Effector memory CD4-positive, alpha-beta T cell (primary cell): ENCODE measurements around the gene TIAM2.
A peak's percentile ranks its signal among the peaks of the same experiment; 100 is the strongest.

Experiments
- DNase-seq, 3 donors: peaks; one replicate each; pipeline ENCODE4 v3.0.0-alpha.2; 2020
- H3K27ac ChIP-seq: 2 replicates; pipeline ENCODE4 v1.7.0; 2013; ENCODE audit warnings: mild to moderate bottlenecking, low read length, moderate library complexity; ENCODE audit not compliant: insufficient read depth, poor library complexity, severe bottlenecking
- H3K27me3 ChIP-seq: replicated peaks from 2 replicates; pipeline ENCODE4 v1.7.0; 2013; ENCODE audit warnings: mild to moderate bottlenecking, low read length; ENCODE audit not compliant: insufficient read depth, control insufficient read depth, poor library complexity, severe bottlenecking
- H3K36me3 ChIP-seq: 2 replicates; pipeline ENCODE4 v1.7.0; 2013; ENCODE audit warnings: mild to moderate bottlenecking, low read length, moderate library complexity; ENCODE audit not compliant: control insufficient read depth, insufficient read depth
- H3K4me1 ChIP-seq: 2 replicates; pipeline ENCODE4 v1.7.0; 2013; ENCODE audit warnings: low read length, mild to moderate bottlenecking; ENCODE audit not compliant: control insufficient read depth, insufficient read depth, poor library complexity, severe bottlenecking
- H3K4me3 ChIP-seq: 2 replicates; pipeline ENCODE4 v1.7.0; 2013; ENCODE audit warnings: low read length, low read depth, mild to moderate bottlenecking; ENCODE audit not compliant: insufficient read depth, poor library complexity, severe bottlenecking
- H3K9me3 ChIP-seq: 2 replicates; pipeline ENCODE4 v1.7.0; 2013; ENCODE audit warnings: mild to moderate bottlenecking, low read length, moderate library complexity; ENCODE audit not compliant: control insufficient read depth

Gene TIAM2

GRCh38 chr6:155155787-155156447 is 160.8 kb downstream of the TIAM2 start:
- no peak overlapping the region for H3K27ac ChIP-seq
- DNase-seq: no peak
- no peaks in the 10 kb centered on the region for H3K9me3 ChIP-seq
- no peaks in the 10 kb centered on the region for H3K27me3 ChIP-seq
- H3K4me3 ChIP-seq: no peak overlapping the region
- peaks cover 8% of the 10 kb centered on the region for H3K4me1 ChIP-seq
- no peaks in the 10 kb centered on the region for H3K36me3 ChIP-seq

GRCh38 chr6:155157101-155157500 is 162.0 kb downstream of the TIAM2 start:
- Histone ChIP-seq H3K36me3 (no peaks in the 10 kb centered on the region), H3K4me1 (peaks cover 8% of the 10 kb centered on the region), H3K27me3 (no peaks in the 10 kb centered on the region), H3K9me3 (no peaks in the 10 kb centered on the region), H3K27ac (no peak overlapping the region), H3K4me3 (no peak overlapping the region)
- DNase-seq: no peak

GRCh38 chr6:155158030-155158843 is 163.1 kb downstream of the TIAM2 start:
- H3K4me3 ChIP-seq: no peak overlapping the region
- H3K27me3 ChIP-seq: no peaks in the 10 kb centered on the region
- DNase-seq: no peak
- H3K27ac ChIP-seq: no peak overlapping the region
- H3K9me3 ChIP-seq: no peaks in the 10 kb centered on the region
- no peaks in the 10 kb centered on the region for H3K36me3 ChIP-seq
- peaks cover 8% of the 10 kb centered on the region for H3K4me1 ChIP-seq

GRCh38 chr6:155162682-155163081 is 167.6 kb downstream of the TIAM2 start:
- no peak overlapping the region for H3K27ac ChIP-seq
- no peaks in the 10 kb centered on the region for H3K4me1 ChIP-seq
- H3K4me3 ChIP-seq: no peak overlapping the region
- H3K9me3 ChIP-seq: no peaks in the 10 kb centered on the region
- no peaks in the 10 kb centered on the region for H3K36me3 ChIP-seq
- DNase-seq: no peak
- H3K27me3 ChIP-seq: no peaks in the 10 kb centered on the region

- H3K36me3 ChIP-seq: no peaks in the 10 kb centered on the region
- no peaks in the 10 kb centered on the region for H3K9me3 ChIP-seq
- DNase-seq: no peak
- no peak overlapping the region for H3K27ac ChIP-seq
- H3K4me3 ChIP-seq: no peak overlapping the region
- H3K4me1 ChIP-seq: no peaks in the 10 kb centered on the region
- H3K27me3 ChIP-seq: no peaks in the 10 kb centered on the region
These were observed 168.5 kb downstream of the TIAM2 start for GRCh38 chr6:155163601-155164000.

- Histone ChIP-seq H3K27ac (no peak overlapping the region), H3K4me1 (no peaks in the 10 kb centered on the region), H3K4me3 (no peak overlapping the region), H3K36me3 (no peaks in the 10 kb centered on the region), H3K9me3 (no peaks in the 10 kb centered on the region), H3K27me3 (no peaks in the 10 kb centered on the region)
- no peak for DNase-seq
These were observed 170.1 kb downstream of the TIAM2 start for GRCh38 chr6:155165029-155165710.

GRCh38 chr6:155170519-155170918 is 175.4 kb downstream of the TIAM2 start:
- H3K27ac ChIP-seq: peak overlapping the region; percentile 59

GRCh38 chr6:155171109-155171746 is 176.1 kb downstream of the TIAM2 start:
- peaks cover 12% of the 10 kb centered on the region for H3K4me1 ChIP-seq
- H3K27ac ChIP-seq: peak overlapping the region; percentile 59
- no peaks in the 10 kb centered on the region for H3K27me3 ChIP-seq
- H3K9me3 ChIP-seq: no peaks in the 10 kb centered on the region
- H3K36me3 ChIP-seq: no peaks in the 10 kb centered on the region
- peak overlapping the region; percentile 9 for H3K4me3 ChIP-seq
- peak; percentile 51 to 77 (median 54) for DNase-seq

More at GRCh38 chr6:155170519-155170918, 175.4 kb downstream of the TIAM2 start:
- Histone ChIP-seq H3K4me1 (peaks cover 12% of the 10 kb centered on the region), H3K27me3 (no peaks in the 10 kb centered on the region), H3K4me3 (no peak overlapping the region), H3K36me3 (no peaks in the 10 kb centered on the region), H3K9me3 (no peaks in the 10 kb centered on the region)
- DNase-seq: no peak

- Histone ChIP-seq H3K4me1 (peaks cover 12% of the 10 kb centered on the region), H3K27ac (peak overlapping the region; percentile 59), H3K36me3 (no peaks in the 10 kb centered on the region), H3K4me3 (peak overlapping the region; percentile 9), H3K9me3 (no peaks in the 10 kb centered on the region), H3K27me3 (no peaks in the 10 kb centered on the region)
- DNase-seq: no peak
These were observed 176.8 kb downstream of the TIAM2 start for GRCh38 chr6:155171747-155172449.
